Duodenal mucosa (tissue), 2 donors: ENCODE results near the gene ANO3.

Source experiments
- H3K27ac ChIP-seq: one replicate; pipeline ENCODE4 v1.7.0; 2013; ENCODE audit warnings: low read depth, low read length
- H3K27me3 ChIP-seq, 2 donors: one replicate each; pipeline ENCODE4 v1.7.0; 2013; ENCODE audit warnings: low read length in 2 of 2, control low read depth in 1 of 2; ENCODE audit not compliant: insufficient read depth in 2 of 2, control insufficient read depth in 1 of 2
- H3K36me3 ChIP-seq, 2 donors: one replicate each; pipeline ENCODE4 v1.7.0; 2013; ENCODE audit warnings: low read length in 2 of 2, control low read depth in 1 of 2; ENCODE audit not compliant: insufficient read depth in 2 of 2, control insufficient read depth in 1 of 2
- H3K4me1 ChIP-seq, 2 donors: one replicate each; pipeline ENCODE4 v1.7.0; 2013; ENCODE audit warnings: low read length in 2 of 2, control low read depth in 1 of 2; ENCODE audit not compliant: insufficient read depth in 2 of 2, control insufficient read depth in 1 of 2
- H3K4me3 ChIP-seq, 2 donors: one replicate each; pipeline ENCODE4 v1.7.0; 2013; ENCODE audit warnings: low read length in 2 of 2, low read depth in 1 of 2
- H3K9ac ChIP-seq, 2 donors: one replicate each; pipeline ENCODE4 v1.7.0; 2013; ENCODE audit warnings: low read length in 2 of 2, low read depth in 1 of 2
- H3K9me3 ChIP-seq, 2 donors: one replicate each; pipeline ENCODE4 v1.7.0; 2013; ENCODE audit warnings: low read length in 2 of 2, control low read depth in 1 of 2; ENCODE audit not compliant: control insufficient read depth in 1 of 2

ANO3 gene

GRCh38 chr11:26474401-26474800 lies 142.5 kb downstream of the ANO3 start:
- Histone ChIP-seq H3K27me3 (no peaks in the 10 kb centered on the region), H3K36me3 (no peaks in the 10 kb centered on the region), H3K9me3 (no peaks in the 10 kb centered on the region), H3K4me3 (no peak overlapping the region), H3K27ac (no peak overlapping the region), H3K9ac (no peak overlapping the region), H3K4me1 (peaks cover 0 to 7% of the 10 kb centered on the region in 2 donors)

GRCh38 chr11:26477396-26477795 lies 145.5 kb downstream of the ANO3 start:
- Histone ChIP-seq H3K9me3 (no peaks in the 10 kb centered on the region), H3K9ac (no peak overlapping the region), H3K4me1 (peaks cover 0 to 7% of the 10 kb centered on the region in 2 donors), H3K27ac (no peak overlapping the region), H3K4me3 (no peak overlapping the region), H3K36me3 (no peaks in the 10 kb centered on the region), H3K27me3 (no peaks in the 10 kb centered on the region)

DNA sequence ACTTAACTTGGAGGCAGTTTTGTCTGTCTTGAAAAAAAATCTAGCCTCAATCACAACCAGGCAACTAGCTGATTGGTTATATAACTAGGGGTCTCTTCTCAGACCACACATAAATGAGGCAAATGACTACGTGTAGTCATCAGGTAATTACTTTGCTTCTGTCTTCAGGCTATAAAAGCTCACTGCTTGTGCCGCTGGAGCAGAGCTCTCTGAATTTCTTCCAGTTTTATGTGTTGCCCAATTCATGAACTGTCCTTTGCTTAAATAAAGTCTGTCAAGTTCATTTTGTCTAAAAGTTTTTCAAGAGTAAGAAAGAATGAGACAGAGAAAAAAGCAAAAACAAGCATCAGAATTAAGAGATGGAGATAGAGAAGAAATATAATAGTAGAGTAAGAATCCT lies 146.8 kb downstream of the ANO3 start:
- Histone ChIP-seq H3K27me3 (no peaks in the 10 kb centered on the region), H3K9ac (no peak overlapping the region), H3K27ac (no peak overlapping the region), H3K4me3 (no peak overlapping the region), H3K36me3 (no peaks in the 10 kb centered on the region), H3K4me1 (no peaks in the 10 kb centered on the region), H3K9me3 (no peaks in the 10 kb centered on the region)

DNA sequence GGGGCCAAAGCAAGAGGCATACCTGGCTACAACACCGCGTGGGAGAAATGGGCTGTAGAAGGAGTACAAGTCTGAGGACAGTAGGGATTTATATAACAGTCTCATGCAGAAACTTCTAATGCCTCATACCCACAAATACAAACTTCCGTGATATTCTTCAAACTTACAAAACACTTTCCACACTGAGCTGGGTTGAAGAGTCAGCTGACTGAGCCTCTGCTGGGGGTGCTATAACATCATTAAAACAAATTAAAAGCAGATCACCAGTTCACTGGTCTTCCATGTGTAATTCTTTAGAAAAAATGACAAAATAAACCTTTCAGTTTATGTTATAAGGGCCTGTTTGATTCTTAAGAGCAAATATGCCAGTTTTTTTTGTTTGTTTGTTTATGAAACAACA lies 148.1 kb downstream of the ANO3 start:
- Histone ChIP-seq H3K27me3 (no peaks in the 10 kb centered on the region), H3K9me3 (no peaks in the 10 kb centered on the region), H3K4me1 (no peaks in the 10 kb centered on the region), H3K4me3 (no peak overlapping the region), H3K36me3 (no peaks in the 10 kb centered on the region), H3K27ac (no peak overlapping the region), H3K9ac (no peak overlapping the region)

GRCh38 chr11:26483108-26483507 lies 151.2 kb downstream of the ANO3 start:
- Histone ChIP-seq H3K9me3 (no peaks in the 10 kb centered on the region), H3K4me3 (no peak overlapping the region), H3K4me1 (no peaks in the 10 kb centered on the region), H3K36me3 (no peaks in the 10 kb centered on the region), H3K27ac (no peak overlapping the region), H3K27me3 (no peaks in the 10 kb centered on the region), H3K9ac (no peak overlapping the region)

DNA sequence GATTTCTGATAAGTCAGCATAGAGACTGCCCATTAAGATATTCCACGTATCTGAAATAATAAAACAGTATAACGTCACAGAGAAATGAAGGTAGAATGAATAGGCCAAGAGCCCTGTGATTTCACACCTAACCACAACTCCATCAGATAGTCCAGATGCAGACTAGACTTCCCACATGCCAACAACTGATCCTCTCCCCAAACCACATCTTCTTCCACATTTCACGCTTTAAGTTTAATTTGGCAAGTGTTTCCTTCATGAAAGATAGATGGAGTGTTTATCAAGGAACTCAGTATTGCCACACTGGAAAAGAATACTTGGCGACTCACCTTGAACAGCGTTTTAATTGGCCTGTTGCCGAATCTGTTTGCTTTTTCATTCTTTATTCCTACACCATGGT lies 158.6 kb downstream of the ANO3 start:
- no peak overlapping the region for H3K9ac ChIP-seq
- no peaks in the 10 kb centered on the region for H3K9me3 ChIP-seq
- no peak overlapping the region for H3K27ac ChIP-seq
- H3K27me3 ChIP-seq = no peaks in the 10 kb centered on the region
- H3K4me1 ChIP-seq = no peaks in the 10 kb centered on the region
- no peaks in the 10 kb centered on the region for H3K36me3 ChIP-seq
- no peak overlapping the region for H3K4me3 ChIP-seq

- Histone ChIP-seq H3K9me3 (no peaks in the 10 kb centered on the region), H3K27ac (no peak overlapping the region), H3K9ac (no peak overlapping the region), H3K27me3 (no peaks in the 10 kb centered on the region), H3K36me3 (no peaks in the 10 kb centered on the region), H3K4me1 (no peaks in the 10 kb centered on the region), H3K4me3 (no peak overlapping the region)
These were observed 161.7 kb downstream of the ANO3 start for GRCh38 chr11:26493616-26494015.

DNA sequence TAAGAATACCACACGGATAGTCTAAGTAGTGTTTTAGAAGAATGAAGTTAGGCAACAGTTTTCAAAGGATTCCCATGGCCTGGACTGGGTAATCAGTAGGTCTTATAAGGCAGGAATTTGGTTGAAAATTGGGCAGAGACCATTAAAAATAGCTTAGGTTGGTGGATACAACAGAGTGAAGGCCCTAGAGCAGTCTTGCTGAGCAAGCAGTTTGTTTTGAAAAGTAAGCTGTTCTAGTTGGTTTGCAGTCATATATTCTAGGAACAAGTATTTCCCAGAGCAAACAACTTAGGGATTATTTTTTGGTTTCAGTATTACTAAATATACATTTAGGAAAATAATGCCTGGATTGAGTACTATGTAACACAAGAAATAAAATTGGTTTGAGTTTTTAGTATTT lies 175.3 kb downstream of the ANO3 start:
- no peak overlapping the region for H3K4me3 ChIP-seq
- no peaks in the 10 kb centered on the region for H3K36me3 ChIP-seq
- H3K9me3 ChIP-seq = no peaks in the 10 kb centered on the region
- H3K9ac ChIP-seq = no peak overlapping the region
- no peak overlapping the region for H3K27ac ChIP-seq
- no peaks in the 10 kb centered on the region for H3K27me3 ChIP-seq
- no peaks in the 10 kb centered on the region for H3K4me1 ChIP-seq

DNA sequence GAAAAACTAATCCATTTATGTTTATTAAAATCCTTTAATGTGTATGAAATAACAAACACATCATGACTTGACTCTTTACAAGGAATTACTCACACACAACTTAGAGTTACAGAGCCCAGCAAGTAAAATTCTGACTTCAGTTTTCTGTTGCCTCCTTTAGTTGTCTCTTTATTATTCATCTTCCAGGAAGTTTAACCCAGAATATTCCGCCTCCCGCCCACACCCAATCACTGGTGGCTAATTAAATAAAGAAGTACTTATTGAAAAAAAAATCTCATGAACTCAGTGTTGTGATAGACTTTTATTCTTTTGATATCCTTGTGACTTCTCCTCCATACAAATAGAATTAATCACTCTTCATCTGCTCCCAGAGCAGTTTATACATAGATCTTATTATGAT lies 178.2 kb downstream of the ANO3 start:
- no peaks in the 10 kb centered on the region for H3K27me3 ChIP-seq
- no peaks in the 10 kb centered on the region for H3K4me1 ChIP-seq
- H3K27ac ChIP-seq = no peak overlapping the region
- H3K36me3 ChIP-seq = no peaks in the 10 kb centered on the region
- H3K9me3 ChIP-seq = no peaks in the 10 kb centered on the region
- no peak overlapping the region for H3K4me3 ChIP-seq
- no peak overlapping the region for H3K9ac ChIP-seq

GRCh38 chr11:26510756-26511155 lies 178.8 kb downstream of the ANO3 start:
- H3K9me3 ChIP-seq = no peaks in the 10 kb centered on the region
- no peak overlapping the region for H3K4me3 ChIP-seq
- no peak overlapping the region for H3K9ac ChIP-seq
- H3K27ac ChIP-seq = no peak overlapping the region
- H3K27me3 ChIP-seq = no peaks in the 10 kb centered on the region
- H3K4me1 ChIP-seq = no peaks in the 10 kb centered on the region
- no peaks in the 10 kb centered on the region for H3K36me3 ChIP-seq

DNA sequence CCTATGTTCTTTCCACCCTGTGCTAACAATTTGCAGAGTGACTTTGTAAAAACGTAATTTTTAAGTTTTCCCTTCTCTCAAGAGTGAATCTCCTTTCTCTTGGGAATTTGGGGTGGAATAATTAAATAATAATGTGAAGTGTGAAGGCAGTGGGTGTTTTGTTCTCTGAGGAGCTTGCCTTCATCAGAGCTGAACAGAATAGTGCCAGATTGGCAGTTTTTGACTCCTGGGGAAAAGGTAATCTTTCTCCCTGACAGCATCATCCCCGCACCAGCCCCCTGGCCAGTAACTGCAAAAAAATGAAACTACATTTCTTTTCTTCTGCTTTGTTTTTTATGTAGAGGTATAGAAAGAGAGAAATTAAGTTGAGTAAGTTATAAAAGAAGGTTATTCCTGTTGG lies 180.3 kb downstream of the ANO3 start:
- Histone ChIP-seq H3K4me3 (no peak overlapping the region), H3K9ac (no peak overlapping the region), H3K27ac (no peak overlapping the region), H3K27me3 (no peaks in the 10 kb centered on the region), H3K36me3 (no peaks in the 10 kb centered on the region), H3K4me1 (no peaks in the 10 kb centered on the region), H3K9me3 (no peaks in the 10 kb centered on the region)
